OCI-LY7 (cell line): ENCODE measurements around the gene SIK3. TPM values are rescaled to one million over a fixed set of nuclear protein-coding genes. Genes with fewer than 3 reads are reported as not detected.
A peak's percentile ranks its signal among the peaks of the same experiment; 100 is the strongest.

ENCODE experiments used
- BruUV-seq: library from RNA; stranded (reverse); fragments of 400-500 nt; replicated peaks from 2 replicates; lab custom pipeline; 2021; lab: Mats Ljungman, UMichigan
- CTCF ChIA-PET: fragments of 300-600 bp; sonication (Branson Sonifier 250); formaldehyde crosslinking; loops from one replicate; lab custom pipeline; 2022; ENCODE audit warnings: antibody characterized with exemption; ENCODE audit not compliant: unreplicated experiment; lab: Charles Lee
- POLR2A ChIA-PET: fragments of 300-600 bp; sonication (Branson Sonifier 250); formaldehyde crosslinking; loops from one replicate; lab custom pipeline; 2022; ENCODE audit warnings: antibody characterized with exemption; lab: Charles Lee
- DNase-seq: peaks from one replicate; pipeline ENCODE4 v3.0.0-alpha.2; 2015; ENCODE audit warnings: low spot score
- H2AFZ ChIP-seq: fragments of 200-600 bp; sonication (generic), shearing (Covaris generic); 2 replicates; pipeline ENCODE4 v1.6.1; 2014; ENCODE audit warnings: mild to moderate bottlenecking, antibody characterized with exemption, low read length, moderate library complexity
- H3K27ac ChIP-seq: fragments of 200-600 bp; sonication (generic); 2 replicates; pipeline ENCODE4 v1.5.1; 2014; ENCODE audit warnings: mixed run types, low read depth, mild to moderate bottlenecking, moderate library complexity, low read length, inconsistent platforms; ENCODE audit not compliant: poor library complexity, severe bottlenecking
- H3K36me3 ChIP-seq: fragments of 200-600 bp; sonication (generic); 2 replicates; pipeline ENCODE4 v1.6.1; 2014; ENCODE audit warnings: mild to moderate bottlenecking, antibody characterized with exemption, low read length, moderate library complexity, mixed read lengths; ENCODE audit not compliant: insufficient read depth
- H3K4me1 ChIP-seq: fragments of 200-600 bp; sonication (generic); 2 replicates; pipeline ENCODE4 v1.5.1; 2014; ENCODE audit warnings: mild to moderate bottlenecking, low read length; ENCODE audit not compliant: insufficient read depth, poor library complexity, severe bottlenecking
- H3K4me2 ChIP-seq: fragments of 200-600 bp; sonication (generic); 2 replicates; pipeline ENCODE4 v1.6.1; 2014; ENCODE audit warnings: mild to moderate bottlenecking, low read length
- H3K4me3 ChIP-seq: fragments of 200-600 bp; sonication (generic); 2 replicates; pipeline ENCODE4 v1.5.1; 2014; ENCODE audit warnings: mild to moderate bottlenecking, low read depth, low read length; ENCODE audit not compliant: poor library complexity, severe bottlenecking
- H3K79me2 ChIP-seq: fragments of 200-600 bp; sonication (generic); 2 replicates; pipeline ENCODE4 v1.6.1; 2016; ENCODE audit warnings: low read depth, mild to moderate bottlenecking, low read length, moderate library complexity, mixed read lengths; ENCODE audit not compliant: insufficient read depth
- H3K9me2 ChIP-seq: fragments of 200-600 bp; sonication (generic); 2 replicates; pipeline ENCODE4 v1.6.1; 2016; ENCODE audit warnings: mild to moderate bottlenecking, low read length, mixed read lengths; ENCODE audit not compliant: insufficient read depth
- H3K9me3 ChIP-seq: fragments of 200-600 bp; sonication (generic); 2 replicates; pipeline ENCODE4 v1.6.1; 2014; ENCODE audit warnings: mild to moderate bottlenecking, mixed run types, low read length, mixed read lengths
- H4K20me1 ChIP-seq: fragments of 200-600 bp; sonication (generic); 2 replicates; pipeline ENCODE4 v1.6.1; 2014; ENCODE audit warnings: mild to moderate bottlenecking, antibody characterized with exemption, low read length, moderate library complexity, mixed read lengths; ENCODE audit not compliant: insufficient read depth
- CTCF ChIP-seq: fragments of 200-600 bp; sonication (generic); conservative IDR thresholded peaks from 2 replicates; pipeline ENCODE4 v1.5.1; 2014; ENCODE audit warnings: mild to moderate bottlenecking, antibody characterized with exemption, low read length, moderate library complexity, mixed read lengths
- EZH2phosphoT487 ChIP-seq: fragments of 200-600 bp; sonication (generic); IDR thresholded peaks from 2 replicates; pipeline ENCODE4 v1.6.1; 2018; ENCODE audit warnings: low read depth, borderline replicate concordance, mild to moderate bottlenecking, mixed run types, antibody characterized with exemption, low read length, moderate library complexity, mixed read lengths
- intact Hi-C: fragments of 100-400 bp; cut with micrococcal nuclease; formaldehyde crosslinking; loops from one replicate; pipeline ENCODE4 v1.10.0; 2022; ENCODE audit not compliant: unreplicated experiment
- total RNA-seq, 2 experiments: library from RNA; depleted of rRNA in 1 of 2; stranded (reverse); fragments of >200 nt in 1 of 2; shearing (Covaris generic) in 1 of 2; gene quantifications; 2 replicates each; pipeline ENCODE4 v1.2.3, GENCODE V29; 2014 to 2022

The SIK3 gene
- total RNA-seq, 2 experiments from 2014 or later: 29.3 to 72.9 TPM

GRCh38 chr11:117045956-117046355, 52.3 kb downstream of the SIK3 start:
- TF ChIP-seq EZH2phosphoT487 (no peak), CTCF (no peak)
- no peaks in the 10 kb centered on the region for H3K9me2 ChIP-seq
- no peak overlapping the region for H3K4me2 ChIP-seq
- BruUV-seq: TSS peak; percentile 1
- no peak overlapping the region for H2AFZ ChIP-seq
- H3K4me3 ChIP-seq: no peak overlapping the region
- peaks cover 11% of the 10 kb centered on the region for H4K20me1 ChIP-seq
- H3K79me2 ChIP-seq: peaks cover 72% of the 10 kb centered on the region
- CTCF ChIA-PET: no interaction called here
- H3K27ac ChIP-seq: no peak overlapping the region
- no peaks in the 10 kb centered on the region for H3K36me3 ChIP-seq
- DNase-seq: no peak
- no peaks in the 10 kb centered on the region for H3K9me3 ChIP-seq
- peaks cover 6% of the 10 kb centered on the region for H3K4me1 ChIP-seq
- intact Hi-C loops: no loop called here
- POLR2A ChIA-PET: interaction anchor here (0.6 to 1.4 kb wide), 6 partner anchors 17 to 1049 kb away, joined by 3 to 4 read pairs (median 4); no protein-coding TSS in a partner anchor

- DNase-seq: no peak
- peaks cover 11% of the 10 kb centered on the region for H3K4me1 ChIP-seq
- H3K27ac ChIP-seq: no peak overlapping the region
- H3K9me2 ChIP-seq: no peaks in the 10 kb centered on the region
- no peak overlapping the region for H2AFZ ChIP-seq
- ChIA-PET POLR2A (interaction anchor here (0.6 to 1.4 kb wide), 6 partner anchors 18 to 681 kb away, joined by 3 to 4 read pairs (median 3); no protein-coding TSS in a partner anchor), CTCF (no interaction called here)
- peaks cover 15% of the 10 kb centered on the region for H4K20me1 ChIP-seq
- no peak overlapping the region for H3K4me2 ChIP-seq
- H3K36me3 ChIP-seq: no peaks in the 10 kb centered on the region
- no peak overlapping the region for H3K4me3 ChIP-seq
- intact Hi-C loops: no loop called here
- TF ChIP-seq EZH2phosphoT487 (no peak), CTCF (no peak)
- H3K79me2 ChIP-seq: peaks cover 77% of the 10 kb centered on the region
- BruUV-seq: no TSS peak
- no peaks in the 10 kb centered on the region for H3K9me3 ChIP-seq
These were observed 53.0 kb downstream of the SIK3 start for GRCh38 chr11:117045196-117045595.

- no peak for DNase-seq
- intact Hi-C loops: no loop called here
- Histone ChIP-seq H3K4me2 (no peak overlapping the region; the same call in 1 of the 2 replicates), H3K4me1 (peaks cover 18% of the 10 kb centered on the region), H3K36me3 (no peaks in the 10 kb centered on the region), H3K79me2 (peaks cover 81% of the 10 kb centered on the region), H2AFZ (no peak overlapping the region), H4K20me1 (peaks cover 16% of the 10 kb centered on the region), H3K4me3 (no peak overlapping the region), H3K27ac (no peak overlapping the region), H3K9me3 (no peaks in the 10 kb centered on the region), H3K9me2 (no peaks in the 10 kb centered on the region)
- POLR2A ChIA-PET: interaction anchor here (0.6 to 1.2 kb wide), 4 partner anchors 23 to 681 kb away, joined by 3 to 4 read pairs (median 3); no protein-coding TSS in a partner anchor
- BruUV-seq: no TSS peak
- CTCF ChIA-PET: no interaction called here
- no peak for TF ChIP-seq CTCF
- no peak for TF ChIP-seq EZH2phosphoT487
These were observed 53.8 kb downstream of the SIK3 start for GRCh38 chr11:117044287-117045035.
